Activated CD8-positive, alpha-beta memory T cell treated with anti-CD3 and anti-CD28 coated beads, Interleukin-2, amount 50 U/mL, for 1 hour (primary cell): ENCODE data around the gene INS.
"Not testable (repeated sequence)": the region's sequence is repeated elsewhere in the genome, so short reads cannot be mapped to it uniquely, and the experiment has no call there.

Source experiments
- DNase-seq: peaks from one replicate; pipeline ENCODE4 v3.0.0-alpha.2; 2020; ENCODE audit errors: extremely low read depth

The INS gene

GRCh38 chr11:2132874-2133240, 28.2 kb downstream of the INS start:
- no peak for DNase-seq

GRCh38 chr11:2132246-2132645, 28.8 kb downstream of the INS start:
- no peak for DNase-seq

GRCh38 chr11:2131371-2132236, 29.4 kb downstream of the INS start:
- no peak for DNase-seq

GRCh38 chr11:2130881-2131352, 30.1 kb downstream of the INS start:
- DNase-seq, result no peak

GRCh38 chr11:2129699-2130366, 31.2 kb downstream of the INS start:
- no peak for DNase-seq

- DNase-seq, result no peak
Observed at GRCh38 chr11:2129308-2129698, 31.7 kb downstream of the INS start.

GRCh38 chr11:2128511-2129307, 32.3 kb downstream of the INS start:
- DNase-seq, result no peak

- DNase-seq, result no peak
Observed at GRCh38 chr11:2128130-2128510, 32.9 kb downstream of the INS start.

- no peak for DNase-seq
Observed at GRCh38 chr11:2127482-2128129, 33.4 kb downstream of the INS start.

- DNase-seq, result no peak
Observed at GRCh38 chr11:2126520-2127085, 34.4 kb downstream of the INS start.

GRCh38 chr11:2124736-2125484, 36.1 kb downstream of the INS start:
- not testable (repeated sequence) for DNase-seq

GRCh38 chr11:2123628-2123960, 37.4 kb downstream of the INS start:
- DNase-seq, result no peak

GRCh38 chr11:2122907-2123627, 37.9 kb downstream of the INS start:
- DNase-seq, result no peak

- no peak for DNase-seq
Observed at GRCh38 chr11:2122222-2122906, 38.6 kb downstream of the INS start.

GRCh38 chr11:2121227-2122130, 39.5 kb downstream of the INS start:
- no peak for DNase-seq

- no peak for DNase-seq
Observed at GRCh38 chr11:2120359-2121100, 40.5 kb downstream of the INS start.

- DNase-seq, result no peak
Observed at GRCh38 chr11:2118677-2119076, 42.3 kb downstream of the INS start.

- no peak for DNase-seq
Observed at GRCh38 chr11:2116680-2117079, 44.3 kb downstream of the INS start.
